GM19351 (cell line): ENCODE results near the gene ISG20.
A peak's percentile ranks its signal among the peaks of the same experiment; 100 is the strongest.

Source experiments
- ATAC-seq: cut with Tn5 transposase; IDR thresholded peaks from one replicate; pipeline ENCODE4 v1.9.1; 2021; ENCODE audit warnings: mild to moderate bottlenecking, moderate library complexity; ENCODE audit not compliant: unreplicated experiment

The ISG20 gene

GRCh38 chr15:88684345-88684744 is 45.5 kb downstream of the ISG20 start:
- ATAC-seq: no peak

GRCh38 chr15:88686166-88686565 is 47.4 kb downstream of the ISG20 start:
- ATAC-seq: no peak

GRCh38 chr15:88688394-88688933 is 49.6 kb downstream of the ISG20 start:
- ATAC-seq: no peak

- no peak for ATAC-seq
Measured at GRCh38 chr15:88690331-88690730, 51.5 kb downstream of the ISG20 start.

GRCh38 chr15:88693191-88693590 is 54.4 kb downstream of the ISG20 start:
- ATAC-seq: no peak

- ATAC-seq: no peak
Measured at GRCh38 chr15:88695101-88695500, 56.3 kb downstream of the ISG20 start.

- ATAC-seq: no peak
Measured at GRCh38 chr15:88695691-88696251, 57.0 kb downstream of the ISG20 start.

- ATAC-seq: no peak
Measured at GRCh38 chr15:88696254-88696653, 57.4 kb downstream of the ISG20 start.

GRCh38 chr15:88697276-88697675 is 58.5 kb downstream of the ISG20 start:
- no peak for ATAC-seq

GRCh38 chr15:88699861-88700260 is 61.0 kb downstream of the ISG20 start:
- ATAC-seq: no peak

GRCh38 chr15:88700716-88701115 is 61.9 kb downstream of the ISG20 start:
- no peak for ATAC-seq

GRCh38 chr15:88701561-88702095 is 62.8 kb downstream of the ISG20 start:
- peak; percentile 91 for ATAC-seq

GRCh38 chr15:88702983-88703382 is 64.2 kb downstream of the ISG20 start:
- ATAC-seq: no peak

- ATAC-seq: no peak
Measured at GRCh38 chr15:88703533-88703932, 64.7 kb downstream of the ISG20 start.

GRCh38 chr15:88704791-88705768 is 66.3 kb downstream of the ISG20 start:
- ATAC-seq: no peak

GRCh38 chr15:88705769-88706165 is 67.0 kb downstream of the ISG20 start:
- no peak for ATAC-seq
